NCI-H146 treated with DMSO at 0.1 percent for 48 hours (cell line): ENCODE results near the gene MARCOL.
"Not testable (repeated sequence)": the region's sequence is repeated elsewhere in the genome, so short reads cannot be mapped to it uniquely, and the experiment has no call there.

Experiments
- DNase-seq: peaks from one replicate; lab custom pipeline; 2025; ENCODE audit not compliant: unreplicated experiment; lab: John Stamatoyannopoulos, UW

MARCOL gene

GRCh38 chr5:148261221-148261620 is 22.9 kb downstream of the MARCOL start:
- DNase-seq: no peak

GRCh38 chr5:148267962-148268361 is 29.6 kb downstream of the MARCOL start:
- DNase-seq: no peak

- DNase-seq: no peak
Measured at GRCh38 chr5:148268566-148268965, 30.2 kb downstream of the MARCOL start, which contains the start of gene SPINK13. Gene SPINK13 (plus strand): TSS chr5:148268794. CDS start chr5:148270073, 1,279 bp downstream.

GRCh38 chr5:148275129-148275528 is 36.8 kb downstream of the MARCOL start:
- DNase-seq: not testable (repeated sequence)

- DNase-seq: not testable (repeated sequence)
Measured at GRCh38 chr5:148280893-148281292, 42.6 kb downstream of the MARCOL start.

- DNase-seq: not testable (repeated sequence)
Measured at GRCh38 chr5:148281336-148281735, 43.0 kb downstream of the MARCOL start.

GRCh38 chr5:148290271-148291195 is 52.2 kb downstream of the MARCOL start:
- peak; percentile 24 for DNase-seq
